WERI-Rb-1 (cell line): ENCODE data around the gene TMEM95.

ENCODE experiments used
- DNase-seq: peaks from one replicate; pipeline ENCODE4 v3.0.0-alpha.2; 2020
- H3K27ac ChIP-seq: fragments of 250-450 bp; sonication (Bioruptor Pico); 2 replicates; pipeline ENCODE4 v1.5.1; 2020; ENCODE audit warnings: mild to moderate bottlenecking, moderate library complexity
- H3K27me3 ChIP-seq: fragments of 250-450 bp; sonication (Bioruptor Pico); 2 replicates; pipeline ENCODE4 v1.5.1; 2021; ENCODE audit warnings: mild to moderate bottlenecking, low read depth, moderate library complexity; ENCODE audit not compliant: insufficient read depth, severe bottlenecking
- H3K36me3 ChIP-seq: fragments of 250-450 bp; sonication (Bioruptor Pico); 2 replicates; pipeline ENCODE4 v1.5.1; 2020; ENCODE audit warnings: mild to moderate bottlenecking, moderate library complexity
- H3K4me3 ChIP-seq: 2 replicates; pipeline ENCODE4 v1.5.1; 2011; ENCODE audit warnings: low read depth, mild to moderate bottlenecking, control low read depth, low read length
- H3K9me3 ChIP-seq: fragments of 250-450 bp; sonication (Bioruptor Pico); 2 replicates; pipeline ENCODE4 v1.5.1; 2021; ENCODE audit warnings: mild to moderate bottlenecking, moderate library complexity; ENCODE audit not compliant: severe bottlenecking
- CTCF ChIP-seq: IDR thresholded peaks from 2 replicates; pipeline ENCODE4 v1.5.1; 2011; ENCODE audit warnings: low read depth, mild to moderate bottlenecking, control low read depth, inconsistent platforms, low read length

Gene TMEM95

GRCh38 chr17:7392696-7393612, 38.0 kb downstream of the TMEM95 start:
- Histone ChIP-seq H3K27me3 (no peaks in the 10 kb centered on the region), H3K4me3 (no peak overlapping the region), H3K36me3 (peaks cover 23% of the 10 kb centered on the region), H3K9me3 (no peaks in the 10 kb centered on the region), H3K27ac (no peak overlapping the region)
- no peak for TF ChIP-seq CTCF
- no peak for DNase-seq

GRCh38 chr17:7393613-7394451, 38.9 kb downstream of the TMEM95 start:
- H3K27me3 ChIP-seq = no peaks in the 10 kb centered on the region
- peaks cover 17% of the 10 kb centered on the region for H3K36me3 ChIP-seq
- DNase-seq = peak; percentile 61
- peak overlapping the region; percentile 49 for H3K4me3 ChIP-seq
- TF ChIP-seq CTCF = peak; percentile 10; the same call in 1 of the 2 replicates
- H3K9me3 ChIP-seq = no peaks in the 10 kb centered on the region
- H3K27ac ChIP-seq = peak overlapping the region; percentile 75

DNA sequence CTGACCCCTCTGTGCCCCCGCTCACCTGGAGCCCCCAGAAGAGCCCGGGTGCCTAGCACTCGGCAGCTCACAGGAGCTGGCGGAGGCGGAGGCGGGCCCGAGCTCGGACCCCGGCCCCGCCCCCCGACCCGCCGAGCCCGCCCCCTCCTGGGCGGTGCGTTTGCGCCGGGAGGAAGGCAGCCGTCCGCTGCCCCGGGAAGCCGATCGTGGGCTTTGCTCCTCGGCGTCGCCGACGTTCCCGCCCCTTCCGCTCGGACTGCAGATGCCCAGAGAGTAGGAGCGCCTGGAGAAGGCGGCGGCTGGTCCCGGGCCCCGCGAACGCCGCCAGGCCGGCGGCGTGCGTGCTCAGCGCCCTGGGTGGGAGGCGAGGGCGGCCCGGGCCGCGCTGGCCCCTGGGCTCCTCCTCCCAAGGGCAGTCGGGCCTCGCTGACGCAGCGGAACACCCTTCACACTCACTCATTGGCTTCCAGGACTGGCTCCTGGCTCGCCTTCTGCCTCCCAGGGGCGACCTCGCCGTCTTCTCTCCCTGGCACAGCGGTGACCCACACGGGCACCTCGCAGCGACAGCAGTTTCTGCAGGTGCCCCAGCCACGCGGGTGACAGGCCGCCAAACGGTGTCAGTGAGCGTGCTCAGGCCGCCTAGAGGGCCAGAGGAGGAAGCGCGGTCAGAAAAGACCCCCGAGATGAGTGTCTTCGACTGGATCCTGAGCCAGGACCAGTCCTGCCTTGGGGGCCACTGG, 39.7 kb downstream of the TMEM95 start, which contains the start of gene PLSCR3:
Gene PLSCR3, minus strand, starts transcription at position 74 of the 740 bp plus-strand sequence. CDS start 415 bp downstream, outside the sequence.
- peak; percentile 90 for DNase-seq
- peak within 1 kb of the TSS; percentile 75 for H3K27ac ChIP-seq
- peak; percentile 65 for TF ChIP-seq CTCF

GRCh38 chr17:7396147-7396546, 41.2 kb downstream of the TMEM95 start:
- no peak for TF ChIP-seq CTCF
- no peak for DNase-seq
- H3K27me3 ChIP-seq = no peaks in the 10 kb centered on the region
- no peak overlapping the region for H3K27ac ChIP-seq
- peaks cover 5% of the 10 kb centered on the region for H3K36me3 ChIP-seq
- no peak overlapping the region for H3K4me3 ChIP-seq
- no peaks in the 10 kb centered on the region for H3K9me3 ChIP-seq

More for the DNA sequence above, 39.7 kb downstream of the TMEM95 start, which contains the start of gene PLSCR3:
- H3K9me3 ChIP-seq = no peaks in the 10 kb centered on the region
- H3K27me3 ChIP-seq = no peaks in the 10 kb centered on the region
- peaks cover 9% of the 10 kb centered on the region for H3K36me3 ChIP-seq
- peak within 1 kb of the TSS; percentile 49 for H3K4me3 ChIP-seq

DNA sequence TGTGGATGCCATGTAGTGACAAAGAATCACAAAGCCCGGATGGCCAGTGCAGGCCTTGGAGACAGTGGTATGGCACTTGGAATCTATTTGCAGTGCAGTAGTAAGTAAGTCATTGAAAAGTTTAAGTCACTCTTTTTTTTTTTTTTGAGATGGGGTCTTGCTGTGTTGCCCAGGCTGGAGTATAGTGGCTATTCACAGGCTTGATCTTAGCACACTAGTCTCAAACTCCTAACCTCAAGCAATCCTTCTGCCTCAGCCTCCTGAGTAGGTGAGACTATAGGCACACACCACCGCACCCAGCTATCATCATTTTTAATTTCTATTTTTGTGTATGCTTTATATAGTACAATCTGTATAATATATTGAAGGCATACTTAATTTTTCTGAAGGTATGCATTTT, 43.7 kb downstream of the TMEM95 start:
- no peak overlapping the region for H3K27ac ChIP-seq
- H3K9me3 ChIP-seq = no peaks in the 10 kb centered on the region
- H3K36me3 ChIP-seq = 0 out of 2 replicates have a peak, but pooled peaks cover 2% of the 10 kb centered on the region
- H3K4me3 ChIP-seq = no peak overlapping the region
- no peak for DNase-seq
- no peak for TF ChIP-seq CTCF
- no peaks in the 10 kb centered on the region for H3K27me3 ChIP-seq
